NCI-H748 (cell line): Measurements from ENCODE around the gene NT5C1B.
"Not testable (repeated sequence)": the region's sequence is repeated elsewhere in the genome, so short reads cannot be mapped to it uniquely, and the experiment has no call there.

ENCODE experiments used
- DNase-seq: peaks from one replicate; lab custom pipeline; 2025; ENCODE audit not compliant: unreplicated experiment; lab: John Stamatoyannopoulos, UW

The NT5C1B gene

DNA sequence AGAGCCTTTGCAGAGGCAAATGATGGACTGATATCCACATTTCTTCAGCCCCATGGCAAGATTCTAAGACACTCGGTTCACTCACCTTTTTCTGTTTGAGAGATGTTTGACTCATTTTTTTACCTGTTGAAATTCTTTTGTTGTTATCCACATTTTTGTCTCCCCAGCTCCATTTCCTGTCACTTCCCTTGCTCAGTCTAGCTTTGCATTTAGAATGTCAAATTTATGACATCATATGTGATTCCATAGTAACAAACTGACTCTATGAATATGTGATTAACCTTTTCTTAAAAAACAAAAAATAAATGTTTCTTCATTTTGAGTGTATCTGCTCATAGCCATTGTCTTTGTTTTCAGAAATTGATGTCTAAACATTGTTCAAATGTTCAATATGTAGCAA lies at the start of gene NT5C1B:
TSS of gene NT5C1B (minus strand) at position 216 of the 400 bp plus-strand sequence. CDS start at position 115, 101 bp downstream.
- DNase-seq, result no peak

DNA sequence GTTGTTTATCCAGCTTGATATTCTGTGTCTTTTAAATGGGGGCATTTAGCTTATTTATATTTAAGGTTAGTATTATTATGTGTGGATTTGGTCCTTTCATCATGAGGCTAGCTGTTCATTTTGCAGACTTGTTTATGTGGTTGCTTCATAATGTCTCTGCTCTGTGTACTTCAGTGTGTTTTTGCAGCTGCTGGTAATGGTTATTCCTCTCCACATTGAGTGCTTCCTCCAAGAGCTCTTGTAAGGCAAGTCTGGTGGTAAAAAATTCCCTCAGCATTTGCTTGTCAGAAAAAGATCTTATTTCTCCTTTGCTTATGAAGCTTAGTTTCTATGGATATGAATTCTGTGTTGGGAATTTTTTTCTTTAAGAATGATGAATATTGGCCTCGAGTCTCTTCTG lies 47.8 kb upstream of the NT5C1B start:
- DNase-seq, result no peak

DNA sequence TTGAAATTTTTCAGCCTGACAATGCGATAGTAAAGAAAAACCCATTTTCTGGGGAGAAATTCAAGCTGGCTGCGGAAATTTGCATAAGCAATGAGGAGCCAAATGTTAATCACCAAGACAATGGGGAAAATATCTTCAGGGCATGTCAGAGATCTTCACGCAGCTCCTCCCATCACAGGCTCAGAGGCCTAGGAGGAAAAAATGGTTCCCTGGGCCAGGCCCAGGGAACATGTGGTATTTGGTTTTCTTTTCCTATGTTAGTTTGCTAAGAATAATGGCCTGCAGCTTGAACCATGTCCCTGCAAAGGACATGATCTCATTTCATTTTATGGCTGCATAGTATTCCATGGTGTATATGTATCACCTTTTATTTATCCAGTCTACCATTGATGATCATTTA lies 43.3 kb upstream of the NT5C1B start:
- not testable (repeated sequence) for DNase-seq

DNA sequence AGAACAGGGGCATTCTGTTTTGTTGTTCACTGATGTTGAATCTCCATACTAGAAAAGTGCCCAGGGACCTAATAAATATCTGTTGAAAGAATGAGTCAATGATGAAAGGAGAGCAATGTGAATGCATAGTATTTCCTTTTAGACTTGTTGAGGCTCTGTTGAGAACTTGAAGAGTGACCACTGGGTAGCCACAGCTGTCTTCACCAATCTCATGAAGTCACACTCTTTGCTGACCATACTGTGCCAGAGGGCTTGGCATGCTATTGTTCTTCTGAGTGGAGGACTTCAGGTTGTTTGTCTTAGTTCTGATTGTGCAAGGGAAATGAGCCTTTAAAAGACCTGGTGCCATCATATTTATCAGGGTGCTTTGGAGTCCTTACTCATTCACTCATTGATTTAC lies 41.6 kb upstream of the NT5C1B start:
- DNase-seq, result no peak

DNA sequence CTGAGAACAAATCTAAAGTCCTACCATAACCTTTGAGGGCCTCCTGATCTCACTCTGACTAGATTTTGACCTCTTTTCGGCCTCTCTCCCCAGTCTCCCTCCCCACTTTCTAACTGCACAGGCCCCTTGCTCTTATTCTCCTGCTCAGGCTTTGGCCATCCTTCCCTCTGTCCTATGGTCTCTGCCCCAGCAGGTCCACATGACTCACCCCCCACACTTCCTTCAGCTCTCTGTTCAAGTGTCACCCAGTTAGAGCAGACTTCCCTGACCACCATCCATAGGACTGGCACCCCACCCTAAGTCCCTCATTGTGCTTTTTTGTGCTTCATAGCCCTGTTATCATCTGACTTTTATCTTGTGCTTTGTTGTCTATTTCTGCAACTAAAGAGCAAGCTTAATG lies 41.2 kb upstream of the NT5C1B start:
- no peak for DNase-seq

DNA sequence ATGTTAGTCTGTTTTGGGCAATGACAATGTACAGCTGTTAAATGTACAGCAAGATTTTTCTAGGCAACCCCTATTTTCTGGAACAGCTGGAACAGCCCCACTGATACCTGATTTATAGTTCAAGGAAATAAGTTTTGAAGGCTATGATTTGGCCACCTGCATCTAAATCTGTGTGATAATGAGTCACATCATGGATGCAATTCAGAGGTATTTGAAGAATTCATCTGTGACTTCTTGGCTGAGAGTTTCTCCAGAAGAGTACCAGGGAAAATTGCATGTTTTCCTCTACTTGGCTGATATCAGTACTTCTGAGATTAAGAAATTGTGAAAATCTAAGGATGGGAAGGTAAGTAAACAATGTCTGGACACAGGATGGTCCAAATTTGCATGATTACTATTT lies 40.7 kb upstream of the NT5C1B start:
- DNase-seq, result no peak

DNA sequence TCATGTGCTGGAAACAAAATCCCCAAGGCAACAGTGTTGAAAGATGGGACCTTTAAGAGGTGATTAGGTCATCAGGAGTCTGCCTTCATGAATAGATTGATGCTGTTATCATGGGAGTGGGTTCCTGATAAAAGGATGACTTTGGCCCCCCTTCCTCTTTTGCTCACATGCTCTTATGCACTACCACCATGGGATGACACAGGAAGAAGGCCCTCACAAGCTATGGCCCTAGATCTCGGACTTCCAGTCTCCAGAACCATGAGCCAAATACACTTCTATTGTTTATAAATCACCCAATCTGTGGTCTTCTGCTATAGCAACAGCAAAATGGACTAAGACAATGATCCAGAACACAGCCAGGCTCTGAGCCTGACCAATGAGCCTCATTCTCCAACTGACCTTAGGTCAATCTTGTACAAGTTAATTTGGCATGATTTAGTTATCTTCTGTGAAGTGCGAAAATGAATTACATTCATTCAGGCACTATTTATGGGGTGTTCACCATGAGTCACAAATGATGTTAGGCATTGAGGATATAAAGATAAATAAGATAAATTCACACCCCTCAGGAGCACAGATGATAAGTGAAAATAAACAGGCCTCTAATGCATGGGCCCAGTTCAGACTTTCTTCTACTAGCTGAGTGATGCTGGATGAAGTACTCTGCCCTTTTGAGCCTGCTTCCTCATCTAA lies 37.7 kb upstream of the NT5C1B start:
- no peak for DNase-seq

DNA sequence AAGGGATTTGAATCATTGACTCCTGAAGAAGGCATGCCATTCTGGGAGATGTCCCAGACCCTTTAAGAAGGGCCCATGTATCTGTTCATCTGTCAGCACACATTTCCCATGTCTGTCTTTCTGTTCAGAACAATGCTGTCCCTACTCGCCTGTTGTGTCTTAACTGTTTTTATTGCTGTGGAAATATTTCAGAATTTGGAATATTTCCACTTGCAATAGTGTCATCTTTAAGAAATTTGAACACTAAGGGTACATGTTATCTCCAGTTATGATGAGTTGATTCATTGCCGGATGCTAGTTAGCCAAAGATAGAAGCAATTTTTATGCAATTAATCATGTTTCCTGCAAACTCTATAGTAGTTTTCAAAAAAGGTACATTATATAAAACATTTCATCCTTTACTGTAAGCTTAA lies 36.9 kb upstream of the NT5C1B start:
- no peak for DNase-seq

DNA sequence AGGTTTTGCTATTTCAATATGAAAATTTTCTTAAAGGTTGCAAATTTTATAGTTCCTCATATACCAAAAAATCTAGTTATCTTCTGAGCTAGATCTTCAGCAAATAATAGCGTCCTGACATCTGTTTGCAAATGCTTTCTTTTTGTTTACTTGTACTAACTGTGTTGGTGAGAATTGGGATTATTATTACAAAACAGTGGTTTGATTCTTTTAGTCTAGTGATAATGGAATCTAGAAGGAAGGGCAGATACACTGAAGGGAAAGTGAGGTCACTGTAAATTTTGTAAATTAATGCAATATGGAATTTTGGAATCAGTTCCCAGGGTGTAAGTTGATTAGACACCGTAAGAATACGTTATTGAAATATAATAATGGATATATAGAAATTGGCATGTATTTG lies 36.2 kb upstream of the NT5C1B start:
- no peak for DNase-seq

DNA sequence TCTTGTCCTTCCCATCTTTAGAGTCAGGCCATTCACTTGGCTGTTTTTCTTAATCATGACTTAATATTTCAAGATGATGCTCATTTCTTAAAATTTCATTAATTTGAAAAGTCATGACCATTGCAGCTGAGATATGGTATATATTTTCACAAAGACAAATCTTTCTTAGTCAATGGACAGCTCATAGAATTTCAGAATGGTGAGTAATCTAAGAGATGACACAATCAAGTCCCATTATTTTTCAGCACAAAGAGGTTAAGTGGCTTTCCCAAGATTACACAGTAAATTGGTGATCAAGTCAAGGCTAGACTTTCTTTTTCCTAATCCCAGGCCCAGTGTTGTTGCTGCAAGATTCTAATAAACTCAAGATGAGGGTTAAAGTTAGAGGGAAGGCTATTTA lies 34.4 kb upstream of the NT5C1B start:
- no peak for DNase-seq

DNA sequence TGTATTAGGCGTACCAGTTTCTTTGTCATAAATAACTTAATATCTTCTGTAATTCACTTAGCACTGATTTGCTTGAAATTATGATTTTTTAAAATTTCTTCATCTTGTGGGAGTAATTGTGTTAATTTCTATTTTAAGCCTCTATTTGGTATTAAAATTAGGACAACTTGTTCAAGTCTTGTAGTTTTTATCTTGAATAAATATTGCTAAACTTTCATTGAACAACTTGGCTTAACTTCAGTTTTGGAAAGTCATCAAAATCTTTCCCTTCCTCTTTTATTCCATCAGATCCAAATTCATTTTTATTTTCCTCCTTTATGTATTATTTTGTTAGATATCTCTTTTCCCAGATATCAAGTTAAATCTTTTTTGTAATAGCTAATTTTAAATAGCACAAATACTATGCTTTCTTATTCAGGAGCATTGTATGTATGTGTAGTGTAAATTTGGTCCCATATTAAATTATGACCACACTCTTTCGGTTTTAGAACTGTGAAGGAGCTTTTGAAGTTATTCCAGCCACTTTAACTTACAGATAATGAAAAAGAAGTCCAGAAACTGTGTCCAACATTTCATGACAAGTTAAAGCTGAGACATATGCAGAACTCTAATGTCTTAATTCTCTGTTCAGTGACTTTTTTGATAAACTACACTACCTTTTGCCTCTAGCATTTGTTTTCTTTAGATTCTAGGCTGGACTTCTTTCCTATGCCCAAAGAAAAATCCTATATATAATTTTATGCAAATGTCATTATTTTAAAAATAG lies 31.7 kb upstream of the NT5C1B start:
- DNase-seq, result no peak

DNA sequence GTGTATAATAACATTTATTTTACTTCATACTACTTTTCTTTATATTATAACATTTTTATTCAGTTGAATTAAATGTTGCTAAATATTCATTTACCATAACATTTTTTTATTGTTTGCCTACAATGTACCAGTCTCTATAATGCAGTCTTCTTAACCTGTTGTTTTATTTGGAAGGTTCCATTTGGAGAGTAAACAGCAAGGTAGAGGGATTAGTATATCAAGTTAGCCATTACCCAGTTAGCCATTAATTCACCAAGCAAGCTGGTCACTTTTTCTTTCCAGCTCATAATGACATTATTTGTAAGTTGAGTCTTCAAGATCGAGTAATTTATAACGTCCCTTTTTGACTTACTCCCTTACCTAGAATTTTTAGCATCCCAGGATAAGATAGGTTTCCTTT lies 29.7 kb upstream of the NT5C1B start:
- no peak for DNase-seq

DNA sequence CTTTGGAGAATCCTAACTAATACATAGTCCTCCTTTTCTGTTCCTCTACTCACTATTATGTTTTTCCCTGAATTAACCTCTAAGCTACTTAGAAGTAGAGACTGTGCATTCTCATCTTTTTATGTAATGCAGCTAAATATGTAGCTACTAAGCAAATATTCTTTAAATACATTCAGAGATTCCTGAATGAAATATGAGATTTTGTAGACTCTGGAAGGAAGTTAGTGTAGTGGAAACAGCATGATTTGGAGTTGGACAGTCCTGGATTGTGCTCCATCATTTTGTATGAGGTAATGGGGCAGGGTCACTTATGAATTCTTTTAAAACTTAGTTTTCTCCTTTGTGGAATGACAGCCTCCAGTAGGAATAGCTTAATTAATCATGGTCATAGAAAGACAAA lies 24.7 kb upstream of the NT5C1B start:
- DNase-seq, result no peak

DNA sequence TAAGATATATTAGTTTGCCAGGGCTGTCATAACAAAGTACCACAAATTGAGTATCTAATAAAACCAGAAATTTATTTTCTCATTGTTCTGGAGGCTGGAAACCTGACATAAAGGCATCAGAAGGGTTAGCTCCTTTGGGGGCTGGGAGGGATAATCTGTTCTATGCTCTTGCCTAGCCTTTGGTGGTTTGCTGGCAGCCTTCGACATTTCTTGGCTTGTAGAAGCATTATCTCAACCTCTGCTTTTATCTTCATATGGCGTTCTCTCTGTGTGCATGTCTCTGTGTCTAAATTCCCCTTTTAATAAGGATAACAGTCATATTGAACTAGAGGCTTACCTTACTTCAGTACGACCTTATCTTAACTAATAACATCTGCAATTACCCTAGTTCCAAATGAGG lies 22.8 kb upstream of the NT5C1B start:
- no peak for DNase-seq

DNA sequence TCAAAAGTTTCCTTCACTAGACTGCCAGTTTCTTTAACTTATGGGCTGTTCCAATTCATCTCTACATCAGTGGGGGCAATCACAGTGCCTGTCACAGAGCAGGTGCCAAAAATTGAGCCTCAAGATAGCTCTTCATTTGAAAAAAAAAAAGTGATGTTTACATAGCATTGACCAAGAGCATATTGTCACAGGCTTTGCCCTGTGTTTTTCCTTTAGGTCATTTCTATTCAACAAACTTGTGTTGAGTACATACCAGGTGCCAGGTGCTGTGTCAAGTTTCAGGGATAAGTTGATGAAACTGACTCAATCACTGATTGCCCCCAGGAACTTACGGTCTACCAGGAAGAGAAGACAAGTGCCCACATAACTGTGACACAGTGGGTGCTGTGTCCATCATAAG lies 22.2 kb upstream of the NT5C1B start:
- DNase-seq, result peak; percentile 58

DNA sequence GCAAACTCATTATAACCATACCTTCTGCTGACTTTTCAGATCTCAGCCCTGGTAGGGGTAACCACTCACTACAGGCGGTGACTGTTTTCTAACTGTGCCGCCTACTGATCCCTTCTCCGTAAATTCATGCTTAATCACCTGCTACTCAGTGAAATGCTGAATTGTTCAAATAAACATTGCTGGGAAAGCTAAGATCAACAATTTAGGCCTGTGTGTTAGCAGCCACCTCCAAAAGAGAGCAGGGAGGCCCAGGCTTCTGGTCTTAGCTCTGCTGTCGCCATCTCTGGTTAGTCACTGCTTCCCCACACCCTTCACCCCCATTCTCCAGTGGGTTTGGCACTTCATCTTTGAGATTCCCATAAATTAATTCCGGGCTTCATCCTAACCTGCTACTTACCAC lies 21.8 kb upstream of the NT5C1B start:
- peak; percentile 79 for DNase-seq

DNA sequence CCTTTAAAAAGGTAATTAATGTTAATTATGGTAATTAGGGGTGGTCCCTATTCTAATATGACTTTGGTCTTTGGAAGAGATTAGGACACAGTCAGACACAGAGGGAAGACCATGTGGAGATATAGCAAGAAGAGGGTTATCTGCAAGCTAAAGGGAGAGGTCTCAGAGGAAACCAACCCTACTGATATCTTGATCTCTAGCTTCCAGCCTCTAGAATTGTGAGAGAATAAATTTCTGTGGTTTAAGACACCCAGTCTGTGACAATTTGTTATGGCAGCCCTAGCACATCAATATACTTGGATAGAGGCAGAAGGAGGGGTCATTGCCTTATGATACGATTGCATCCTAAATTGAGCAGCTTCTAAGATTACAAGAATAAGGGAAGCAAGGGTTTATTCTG lies 21.3 kb upstream of the NT5C1B start:
- no peak for DNase-seq

DNA sequence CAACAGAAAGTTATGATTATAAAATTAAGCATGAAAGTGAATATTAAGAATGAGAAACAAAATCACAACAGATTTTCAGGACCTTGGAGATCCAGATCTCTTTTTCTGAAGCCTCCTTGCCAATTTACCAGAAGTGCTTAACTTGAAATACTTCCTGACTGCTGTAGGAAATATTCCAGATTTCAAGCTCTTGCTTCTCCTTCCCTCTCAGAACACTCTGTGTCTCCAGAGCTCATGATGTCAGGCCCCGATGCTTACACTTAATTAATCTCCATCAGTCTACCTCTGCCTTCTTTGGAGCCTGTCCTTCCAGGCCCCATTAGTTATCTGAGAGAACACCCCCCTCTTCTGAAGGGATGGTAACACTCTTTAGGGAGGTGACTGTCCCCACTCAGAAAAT lies 20.7 kb upstream of the NT5C1B start:
- DNase-seq, result no peak

DNA sequence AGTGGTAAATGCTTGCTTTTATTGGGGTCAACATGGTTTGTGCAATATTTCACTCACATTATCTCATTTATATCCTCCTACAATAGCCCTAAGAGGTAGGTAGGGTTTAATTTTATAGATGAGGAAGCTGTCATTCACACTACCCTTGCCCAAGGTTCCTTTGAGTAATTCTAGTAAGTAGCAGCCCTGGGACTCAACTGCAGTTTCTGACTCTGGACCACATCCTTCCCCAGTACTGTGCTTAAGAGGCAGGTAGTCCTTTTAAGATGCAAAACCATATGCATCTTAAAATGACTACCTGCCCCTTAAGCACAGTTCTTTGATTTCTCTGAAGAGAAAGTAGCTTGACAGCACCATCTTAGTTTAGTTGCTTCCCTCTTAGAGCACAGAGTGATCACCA lies 15.7 kb upstream of the NT5C1B start:
- no peak for DNase-seq

DNA sequence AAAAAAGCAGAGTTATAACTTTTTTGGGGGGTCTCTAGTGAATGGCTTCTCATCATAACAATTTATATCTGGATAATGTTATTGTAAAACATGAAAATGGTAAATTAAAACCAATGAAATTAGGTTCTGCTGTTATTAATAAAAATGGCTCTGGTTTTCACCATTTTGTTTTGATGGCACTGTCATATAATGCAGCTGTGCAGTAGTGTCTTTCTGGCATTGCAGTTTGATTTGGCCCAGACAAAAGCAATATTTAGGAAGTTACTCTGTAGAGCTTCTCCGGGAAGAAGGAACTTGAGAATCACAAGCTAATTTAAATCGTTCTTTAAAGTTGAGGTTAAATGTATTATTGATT lies 15.1 kb upstream of the NT5C1B start:
- DNase-seq, result no peak

DNA sequence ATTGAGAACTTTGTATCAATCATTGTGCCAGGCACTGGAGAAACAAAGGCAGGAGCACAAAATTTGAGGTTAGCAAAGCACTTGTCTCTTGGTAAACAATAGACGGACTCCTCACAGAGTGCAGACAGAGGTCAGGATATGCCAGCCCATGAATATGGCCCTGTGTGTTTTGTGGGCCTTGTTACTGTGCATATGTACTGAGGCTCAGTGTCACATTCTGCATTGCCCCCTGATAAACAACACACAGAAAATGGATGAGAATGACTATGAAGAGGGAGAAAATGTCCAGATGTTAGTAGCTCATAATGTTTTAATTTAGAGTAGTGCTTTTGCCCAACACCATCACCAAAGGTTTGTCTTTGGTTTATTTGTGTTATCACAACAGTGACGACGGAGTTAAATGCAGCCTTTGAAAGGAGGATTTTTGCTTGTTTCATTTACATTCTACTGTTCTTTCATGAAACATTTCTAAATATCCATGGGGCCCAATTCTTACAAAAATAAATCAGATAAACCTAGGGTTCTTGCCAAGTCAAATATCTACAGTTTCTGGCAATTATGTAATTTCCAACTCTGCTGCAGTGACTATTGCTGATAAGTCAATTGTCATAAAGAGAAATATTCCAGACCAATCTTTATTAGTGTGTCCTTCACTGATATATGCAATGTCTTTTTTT lies 14.6 kb upstream of the NT5C1B start:
- no peak for DNase-seq

DNA sequence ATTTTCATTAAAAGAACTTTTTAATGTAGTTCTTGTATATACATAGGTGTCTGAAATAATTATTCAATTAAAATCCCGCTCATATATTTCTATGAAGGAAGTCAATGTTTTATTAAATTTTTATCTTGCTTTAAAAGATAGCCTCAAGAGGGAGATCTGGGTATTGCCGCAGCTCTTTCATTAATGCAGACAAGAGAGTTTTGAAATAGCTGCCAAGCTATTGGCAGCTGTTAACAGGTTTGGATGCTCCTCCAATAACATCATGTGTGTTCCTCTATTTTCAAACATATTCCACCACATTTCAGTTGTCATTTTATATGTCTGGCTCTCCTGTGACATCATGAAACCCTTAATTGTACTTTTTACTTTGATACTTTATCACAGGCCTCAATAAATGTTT lies 12.9 kb upstream of the NT5C1B start:
- DNase-seq, result no peak
